Measurements from ENCODE around the gene FCHSD1. TPM values are rescaled to one million over a fixed set of nuclear protein-coding genes. Genes with fewer than 3 reads are reported as not detected.
"Not testable (repeated sequence)": the region's sequence is repeated elsewhere in the genome, so short reads cannot be mapped to it uniquely, and the experiment has no call there.

Gene FCHSD1
- total RNA-seq, 2 donors from 2014 or later, result 42.6 to 47.0 TPM

- peak overlapping the region; percentile 94 for H3K4me3 ChIP-seq
- H3K27me3 ChIP-seq (replicated peaks; ENCODE audit: insufficient read depth), result no peaks in the 10 kb centered on the region
- DNase-seq (ENCODE audit: low spot score), result no peak
- no peaks in the 10 kb centered on the region for H3K9me3 ChIP-seq
- TF ChIP-seq CTCF (IDR thresholded peaks at IDR 0.05), result no peak
- H3K4me1 ChIP-seq (ENCODE audit: control insufficient read depth in 1 of 2, low read depth in 2 of 2), result peaks cover 19 to 45% of the 10 kb centered on the region in 2 donors
- H3K36me3 ChIP-seq, result peaks cover 13% of the 10 kb centered on the region
- ATAC-seq (ENCODE audit: insufficient number of reproducible peaks, low FRiP score, low read depth), result no peak
- H3K27ac ChIP-seq, result peak overlapping the region; percentile 93 to 95
Observed at GRCh38 chr5:141617128-141617527, 34.1 kb downstream of the FCHSD1 start.

- Histone ChIP-seq H3K36me3 (peaks cover 3% of the 10 kb centered on the region), H3K4me1 (ENCODE audit: control insufficient read depth in 1 of 2, low read depth in 2 of 2) (peaks cover 19 to 45% of the 10 kb centered on the region in 2 donors), H3K27ac (peak overlapping the region in 1 of 2 donors; percentile 95), H3K4me3 (peak overlapping the region; percentile 94), H3K27me3 (replicated peaks; ENCODE audit: insufficient read depth) (no peaks in the 10 kb centered on the region), H3K9me3 (no peaks in the 10 kb centered on the region)
- no peak for ATAC-seq (ENCODE audit: insufficient number of reproducible peaks, low FRiP score, low read depth)
- no peak for DNase-seq (ENCODE audit: low spot score)
- no peak for TF ChIP-seq CTCF (IDR thresholded peaks at IDR 0.05)
Observed at GRCh38 chr5:141615991-141616720, 35.1 kb downstream of the FCHSD1 start.

GRCh38 chr5:141613344-141613743 lies 37.9 kb downstream of the FCHSD1 start:
- H3K4me1 ChIP-seq (ENCODE audit: control insufficient read depth in 1 of 2, low read depth in 2 of 2), result peaks cover 20 to 39% of the 10 kb centered on the region in 2 donors
- H3K27me3 ChIP-seq (replicated peaks; ENCODE audit: insufficient read depth), result no peaks in the 10 kb centered on the region
- H3K4me3 ChIP-seq, result no peak overlapping the region
- no peak for TF ChIP-seq CTCF (IDR thresholded peaks at IDR 0.05)
- no peaks in the 10 kb centered on the region for H3K9me3 ChIP-seq
- H3K36me3 ChIP-seq, result no peaks in the 10 kb centered on the region
- DNase-seq (ENCODE audit: low spot score), result no peak
- H3K27ac ChIP-seq, result no peak overlapping the region
- ATAC-seq (ENCODE audit: insufficient number of reproducible peaks, low FRiP score, low read depth), result no peak

- Histone ChIP-seq H3K36me3 (no peaks in the 10 kb centered on the region), H3K9me3 (no peaks in the 10 kb centered on the region), H3K27me3 (replicated peaks; ENCODE audit: insufficient read depth) (no peaks in the 10 kb centered on the region), H3K27ac (no peak overlapping the region), H3K4me3 (no peak overlapping the region), H3K4me1 (ENCODE audit: control insufficient read depth in 1 of 2, low read depth in 2 of 2) (peaks cover 18 to 26% of the 10 kb centered on the region in 2 donors)
- no peak for DNase-seq (ENCODE audit: low spot score)
- ATAC-seq (ENCODE audit: insufficient number of reproducible peaks, low FRiP score, low read depth), result no peak
- no peak for TF ChIP-seq CTCF (IDR thresholded peaks at IDR 0.05)
Observed at GRCh38 chr5:141611289-141611688, 39.9 kb downstream of the FCHSD1 start.

- H3K36me3 ChIP-seq; H3K4me3 ChIP-seq; H3K27me3 ChIP-seq (replicated peaks; ENCODE audit: insufficient read depth); DNase-seq (ENCODE audit: low spot score); H3K27ac ChIP-seq; ATAC-seq (ENCODE audit: insufficient number of reproducible peaks, low FRiP score, low read depth); H3K9me3 ChIP-seq: not testable (repeated sequence)
- H3K4me1 ChIP-seq (ENCODE audit: control insufficient read depth in 1 of 2, low read depth in 2 of 2), result peaks cover 26 to 31% of the 10 kb centered on the region in 2 donors
Observed at GRCh38 chr5:141609921-141610320, 41.3 kb downstream of the FCHSD1 start.

Data from thoracic aorta (tissue), 2 donors.